RPMI7951 (cell line): Measurements from ENCODE around the gene VPS9D1. TPM values are rescaled to one million over a fixed set of nuclear protein-coding genes. Genes with fewer than 3 reads are reported as not detected.

ENCODE experiments used
- DNase-seq: peaks from one replicate; pipeline ENCODE4 v3.0.0-alpha.2; 2012; ENCODE audit warnings: low read depth
- total RNA-seq: library from RNA; depleted of rRNA; stranded (reverse); fragments of >200 nt; shearing (Covaris generic); gene quantifications from 2 replicates; pipeline ENCODE4 v1.2.3, GENCODE V29; 2014

Gene VPS9D1
- total RNA-seq, 1 experiment from 2014 or later: 2.8 TPM

- no peak for DNase-seq
Measured at GRCh38 chr16:89732142-89732917, 11.6 kb upstream of the VPS9D1 start.

GRCh38 chr16:89730610-89731234 lies 10.0 kb upstream of the VPS9D1 start:
- DNase-seq: no peak

GRCh38 chr16:89729863-89730593 lies 9.3 kb upstream of the VPS9D1 start:
- DNase-seq: no peak

GRCh38 chr16:89729293-89729692 lies 8.6 kb upstream of the VPS9D1 start:
- no peak for DNase-seq

GRCh38 chr16:89727406-89728120 lies 6.9 kb upstream of the VPS9D1 start:
- no peak for DNase-seq

GRCh38 chr16:89723279-89724250 lies 2.9 kb upstream of the VPS9D1 start:
- peak; percentile 37 for DNase-seq

- peak; percentile 76 for DNase-seq
Measured at GRCh38 chr16:89722392-89723278, 1.9 kb upstream of the VPS9D1 start.

GRCh38 chr16:89721546-89722391 lies 1.1 kb upstream of the VPS9D1 start:
- DNase-seq: peak; percentile 78

GRCh38 chr16:89720551-89720812 lies 216 bp downstream of the VPS9D1 start:
- DNase-seq: peak; percentile 25

GRCh38 chr16:89717688-89718505 lies 2.8 kb downstream of the VPS9D1 start:
- DNase-seq: no peak

- DNase-seq: no peak
Measured at GRCh38 chr16:89716916-89717687, 3.6 kb downstream of the VPS9D1 start.

GRCh38 chr16:89716493-89716892 lies 4.2 kb downstream of the VPS9D1 start:
- DNase-seq: no peak

GRCh38 chr16:89712274-89712781 lies 8.4 kb downstream of the VPS9D1 start:
- no peak for DNase-seq

- peak; percentile 40 for DNase-seq
Measured at GRCh38 chr16:89711601-89712273, 9.0 kb downstream of the VPS9D1 start.

- no peak for DNase-seq
Measured at GRCh38 chr16:89710709-89711564, 9.8 kb downstream of the VPS9D1 start.
